Stimulated activated CD4-positive, alpha-beta T cell treated with anti-CD3 and anti-CD28 coated beads, Interleukin-12 subunit alpha, Interleukin-12 subunit beta, amount 100 ng/mL, for 48 hours (primary cell): ENCODE measurements around the gene AK2.
"Not testable (repeated sequence)": the region's sequence is repeated elsewhere in the genome, so short reads cannot be mapped to it uniquely, and the experiment has no call there.

Experiments used
- DNase-seq, 3 donors: peaks; one replicate each; pipeline ENCODE4 v3.0.0-alpha.2; 2020; ENCODE audit warnings: low read depth in 2 of 3, low spot score in 1 of 3

AK2 gene

GRCh38 chr1:33036526-33037503 is at the start of gene AK2:
Gene AK2, minus strand, starts transcription at chr1:33036883. Its CDS starts 55 bp downstream, at chr1:33036828.
- DNase-seq, result peak; percentile 87 to 93 (median 91)

DNA sequence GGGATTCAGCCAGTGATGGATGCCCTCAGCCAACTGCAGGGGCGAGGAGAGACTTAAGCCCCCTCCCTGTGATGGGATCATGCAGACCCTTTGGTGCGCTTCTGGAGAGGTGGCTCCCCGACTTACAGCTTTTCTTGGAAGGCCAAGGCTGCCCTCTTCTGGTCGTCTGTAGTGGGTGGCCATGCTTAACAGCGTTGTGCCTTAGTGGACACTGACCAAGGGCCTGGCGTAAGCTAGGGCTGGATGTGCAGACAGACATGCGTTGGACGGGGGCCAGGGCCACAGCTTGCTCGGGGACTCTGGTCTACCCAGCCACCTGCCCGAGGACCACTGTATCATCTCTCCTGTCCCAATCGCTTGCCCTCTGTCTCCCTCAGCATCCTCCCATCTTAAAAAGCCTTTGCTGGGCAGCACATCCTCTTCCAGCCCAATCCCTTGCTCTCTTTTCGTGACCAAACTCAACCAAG is 49.7 kb upstream of the AK2 start:
- peak in 1 of 3 donors; percentile 40 for DNase-seq

- DNase-seq, result no peak
Observed at GRCh38 chr1:33085332-33085731, 48.6 kb upstream of the AK2 start.

- no peak for DNase-seq
Observed at GRCh38 chr1:33082575-33083108, 46.0 kb upstream of the AK2 start.

GRCh38 chr1:33081554-33082305 is 45.0 kb upstream of the AK2 start:
- no peak for DNase-seq

DNA sequence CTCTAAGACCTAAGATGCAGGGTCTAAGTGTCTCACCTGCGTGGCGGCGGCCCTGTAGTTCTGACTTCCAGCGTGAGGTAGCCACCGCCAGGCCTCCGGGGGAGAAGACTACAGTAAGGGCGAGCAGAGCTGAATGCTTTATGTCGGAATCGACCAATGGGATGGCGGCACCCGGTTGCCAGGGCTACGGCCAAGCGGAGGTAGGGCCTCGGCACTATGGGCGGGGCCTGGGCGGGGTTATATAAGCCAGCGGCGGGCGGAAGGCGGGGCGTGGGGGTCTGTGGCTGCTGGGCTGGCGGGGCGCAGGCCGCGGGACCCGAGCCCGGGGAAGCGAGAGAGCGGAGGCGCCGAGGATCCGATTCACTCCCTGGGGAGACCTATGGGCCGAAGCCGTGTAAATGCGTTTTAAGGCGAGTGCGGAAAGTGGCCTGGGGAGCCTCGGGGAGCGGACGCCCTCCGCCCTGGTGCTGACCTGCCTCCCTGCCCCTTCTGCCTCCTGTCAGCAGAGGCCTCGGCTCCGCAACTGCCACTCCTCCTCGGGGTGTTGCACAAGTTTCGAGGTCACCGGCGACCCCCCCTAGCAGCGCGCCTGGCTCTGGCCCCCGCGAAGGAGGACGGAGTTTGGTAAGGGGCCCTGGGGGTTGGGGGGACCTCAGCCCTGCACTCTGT is 44.3 kb upstream of the AK2 start, which contains the start of gene AZIN2:
AZIN2 (plus strand) TSS at position 269 of the 669 bp plus-strand sequence. CDS start 1,097 bp downstream, outside the sequence.
- peak; percentile 95 to 97 (median 96) for DNase-seq

GRCh38 chr1:33080373-33080772 is 43.7 kb upstream of the AK2 start:
- DNase-seq, result no peak

DNA sequence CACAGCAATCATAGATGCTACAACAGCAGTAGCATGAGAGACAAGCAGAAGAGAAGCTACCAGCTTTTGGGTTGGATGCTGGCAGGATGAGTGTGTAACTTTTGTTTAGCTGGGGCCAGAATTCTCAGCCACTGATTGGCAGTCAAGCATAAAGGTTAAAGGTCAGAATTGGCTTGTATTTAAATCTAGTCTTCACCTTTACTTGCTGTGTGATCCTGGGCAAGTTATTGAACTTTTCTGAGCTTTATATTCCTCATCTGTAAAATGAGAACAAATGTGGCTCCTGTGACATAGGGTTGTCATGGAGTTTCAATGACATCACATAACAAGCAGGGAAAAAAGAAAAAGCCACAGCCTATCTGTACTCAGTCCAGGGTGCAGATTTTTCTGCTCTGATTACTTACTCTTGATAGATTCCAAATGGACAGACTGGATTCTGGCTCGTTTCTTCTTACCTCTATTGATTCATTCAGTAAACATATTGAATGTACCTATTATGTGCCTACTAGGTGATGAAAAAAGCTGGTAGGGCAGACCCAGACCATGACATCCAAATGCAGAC is 41.4 kb upstream of the AK2 start:
- DNase-seq, result no peak

DNA sequence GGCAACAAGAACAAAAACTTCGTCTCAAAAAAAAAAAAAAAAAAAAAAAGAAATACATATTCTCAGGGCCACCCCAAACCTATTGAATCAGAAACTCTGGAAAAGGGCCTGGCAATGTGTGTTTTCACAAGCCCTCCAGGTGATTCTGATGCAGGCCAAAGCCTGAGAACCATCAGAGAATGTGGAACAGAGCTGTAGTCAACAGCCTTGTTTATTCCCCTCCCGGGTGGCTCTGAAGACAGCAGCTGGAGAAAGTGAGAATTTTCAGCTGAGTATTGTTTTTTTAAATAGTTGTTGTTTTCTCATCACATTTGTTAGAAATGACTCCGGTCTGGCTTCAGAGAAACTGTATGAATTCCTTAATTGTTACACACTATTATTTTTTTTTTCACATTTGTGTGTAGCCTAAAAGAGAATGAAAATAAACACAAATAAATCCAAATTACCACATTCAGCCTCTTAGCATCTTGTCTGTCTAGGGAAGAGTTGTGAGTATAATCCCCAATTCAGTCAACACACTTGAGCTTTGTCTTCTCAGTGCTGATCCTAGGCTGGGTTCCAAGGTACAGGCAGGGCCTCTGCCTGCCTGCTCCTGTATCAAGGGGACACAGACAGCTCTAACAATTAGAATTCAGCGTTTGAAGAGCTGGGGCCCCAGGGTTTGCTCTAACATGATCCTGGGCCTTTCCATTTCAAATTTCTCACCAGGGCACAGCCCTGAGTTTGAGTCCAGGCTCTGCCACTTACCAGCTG is 37.7 kb upstream of the AK2 start:
- no peak for DNase-seq

GRCh38 chr1:33072707-33073106 is 36.0 kb upstream of the AK2 start:
- DNase-seq, result no peak

DNA sequence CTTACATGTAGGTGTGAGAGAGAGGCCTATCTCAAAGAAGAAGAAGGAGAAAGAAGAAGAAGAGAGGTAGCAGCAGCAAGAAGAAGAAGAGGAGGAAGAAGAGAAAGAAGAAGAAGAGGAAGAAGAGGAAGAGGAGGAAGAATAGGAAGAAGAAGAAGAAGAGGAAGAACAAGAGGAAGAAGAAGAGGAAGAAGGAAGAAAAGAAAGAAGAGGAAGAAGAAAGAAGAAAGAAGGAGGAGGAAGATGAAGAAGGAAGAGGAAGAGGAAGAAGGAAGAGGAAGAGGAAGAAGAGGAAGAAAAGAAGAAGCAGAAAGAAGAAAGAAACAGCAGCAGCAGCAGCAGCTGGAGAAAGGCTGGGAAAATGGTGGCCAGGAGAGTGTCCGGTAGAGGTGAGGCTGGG is 33.9 kb upstream of the AK2 start:
- no peak for DNase-seq

GRCh38 chr1:33068108-33068507 is 31.4 kb upstream of the AK2 start:
- DNase-seq, result not testable (repeated sequence)

DNA sequence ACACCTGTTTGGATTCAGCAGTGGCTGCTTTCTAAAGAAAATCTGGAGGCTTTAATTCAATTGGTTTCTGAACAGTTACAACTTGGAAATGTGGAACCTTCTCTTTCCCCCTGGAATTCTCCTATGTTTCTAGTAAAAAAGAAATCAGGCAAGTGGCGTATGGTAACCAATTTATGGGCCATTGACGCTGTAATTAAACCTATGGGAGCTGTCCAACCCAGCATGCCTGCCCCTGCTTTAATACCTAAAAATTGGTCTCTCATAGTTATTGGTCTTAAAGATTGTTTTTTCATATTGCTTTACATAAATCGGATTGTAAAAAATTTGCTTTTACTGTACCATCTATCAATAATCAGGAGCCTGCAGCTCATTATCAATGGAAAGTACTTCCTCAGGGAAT is 29.8 kb upstream of the AK2 start:
- DNase-seq, result not testable (repeated sequence)

- DNase-seq, result no peak
Observed at GRCh38 chr1:33065301-33065700, 28.6 kb upstream of the AK2 start.

DNA sequence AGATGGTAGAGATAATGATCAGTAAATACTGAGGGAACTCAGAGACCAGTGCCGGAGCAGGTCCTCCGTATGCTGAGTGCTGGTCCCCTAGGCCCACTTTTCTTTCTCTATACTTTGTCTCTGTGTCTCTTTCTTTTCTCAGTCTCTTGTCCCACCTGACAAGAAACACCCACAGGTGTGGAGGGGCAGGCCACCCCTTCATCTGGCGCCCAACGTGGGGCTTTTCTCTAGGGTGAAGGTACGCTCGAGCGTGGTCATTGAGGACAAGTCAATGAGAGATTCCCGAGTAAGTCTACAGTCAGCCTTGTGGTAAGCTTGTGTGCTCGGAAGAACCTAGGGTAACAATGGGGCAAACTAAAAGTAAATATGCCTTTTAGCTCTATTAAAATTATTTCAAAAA is 27.6 kb upstream of the AK2 start:
- DNase-seq, result not testable (repeated sequence)

GRCh38 chr1:33061834-33062233 is 25.2 kb upstream of the AK2 start:
- DNase-seq, result no peak

GRCh38 chr1:33060579-33061083 is 23.9 kb upstream of the AK2 start:
- DNase-seq, result no peak

DNA sequence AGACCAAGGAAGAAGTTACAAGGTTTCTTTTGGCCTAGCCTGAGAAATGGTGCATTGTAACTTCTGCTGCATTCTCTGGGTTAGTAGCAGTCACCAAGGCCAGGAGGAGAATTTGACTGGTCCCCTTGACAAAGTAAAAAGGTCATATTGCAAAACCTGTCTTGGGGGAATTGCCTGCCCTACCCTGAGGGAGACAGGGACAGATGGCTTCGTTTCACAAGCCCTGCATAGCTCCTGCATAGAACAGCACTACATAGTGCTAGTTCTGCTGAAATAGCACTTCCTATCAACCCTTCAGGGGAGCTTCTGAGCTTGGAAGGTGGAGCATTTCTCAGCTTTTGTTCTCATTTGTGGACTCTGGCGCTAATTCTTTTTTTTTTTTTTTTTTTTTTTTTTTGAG is 20.4 kb upstream of the AK2 start:
- no peak for DNase-seq

DNA sequence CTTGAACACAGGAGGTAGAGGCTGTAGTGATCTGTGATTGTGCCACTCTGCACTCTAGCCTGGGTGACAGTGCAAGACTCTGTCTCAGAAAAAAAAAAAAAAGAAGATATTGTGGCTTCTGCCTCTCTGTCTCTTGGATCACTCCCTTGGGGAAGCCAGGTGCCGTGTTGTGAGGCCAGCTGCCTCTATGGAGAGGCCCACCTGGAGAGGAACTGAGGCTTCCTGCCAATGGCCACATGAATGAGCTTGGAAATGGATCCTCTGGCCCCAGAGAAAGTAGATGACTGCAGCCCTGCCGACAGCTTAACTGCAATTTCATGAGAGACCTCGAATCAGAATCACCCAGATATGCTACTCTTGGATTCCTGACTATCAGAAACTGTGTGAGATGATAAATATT is 19.7 kb upstream of the AK2 start:
- no peak for DNase-seq
